HepG2 (cell line): ENCODE measurements around the gene PLPP7. TPM values are rescaled to one million over a fixed set of nuclear protein-coding genes. Genes with fewer than 3 reads are reported as not detected.
A peak's percentile ranks its signal among the peaks of the same experiment; 100 is the strongest.

ENCODE experiments used
- ATAC-seq: fragments of 200-7000 bp; cut with Tn5 transposase; 3 replicates; pipeline ENCODE4 v1.9.1; 2020; ENCODE audit warnings: mild to moderate bottlenecking, moderate library complexity
- BruUV-seq: library from RNA; stranded (reverse); fragments of 400-500 nt; replicated peaks from 2 replicates; lab custom pipeline; 2021; lab: Mats Ljungman, UMichigan
- CTCF ChIA-PET: fragments of 300-600 bp; formaldehyde crosslinking; extraction: SDS; loops from one replicate; lab custom pipeline; 2021; ENCODE audit warnings: low total read pairs, inconsistent platforms, low intra/inter-chr PET ratio; lab: Yijun Ruan, JAX
- POLR2A ChIA-PET: fragments of 350-600 bp; sonication (Branson Sonifier 250); formaldehyde crosslinking; loops from one replicate; lab custom pipeline; 2020; ENCODE audit warnings: antibody characterized with exemption, inconsistent platforms; lab: Yijun Ruan, JAX
- DNase-seq: peaks from one replicate; pipeline ENCODE4 v3.0.0-alpha.2; 2015; ENCODE audit warnings: low spot score
- FAIRE-seq: peaks from 3 replicates; lab custom pipeline; 2011; peaks lifted over from hg19 to GRCh38; lab: Jason Lieb, UNC
- H2AFZ ChIP-seq: one replicate; pipeline ENCODE4 v1.6.1; 2011; ENCODE audit warnings: low read length, inconsistent platforms
- H3K27ac ChIP-seq: fragments of 300-600 bp; 3 replicates; pipeline ENCODE4 v1.8.0; 2011; ENCODE audit warnings: mixed run types, mild to moderate bottlenecking, mixed read lengths, low read length, inconsistent platforms; ENCODE audit not compliant: insufficient read depth; ENCODE audit errors: extremely low read length
- H3K27me3 ChIP-seq, 2 experiments: fragments of 200-600 bp in 1 of 2; 2 replicates in 1 of 2; 3 replicates in 1 of 2; pipeline versions ENCODE4 v1.6.0 to v1.8.0; 2011; ENCODE audit warnings: low read length in 2 of 2, mild to moderate bottlenecking in 2 of 2, moderate library complexity in 2 of 2, inconsistent platforms in 1 of 2; ENCODE audit not compliant: insufficient read depth in 2 of 2, control insufficient read depth in 1 of 2
- H3K36me3 ChIP-seq, 2 experiments: fragments of 200-600 bp in 1 of 2; replicated peaks in 1 of 2; 2 replicates in 1 of 2; 3 replicates in 1 of 2; pipeline versions ENCODE4 v1.5.1 to v1.8.0; 2011; ENCODE audit warnings: low read length in 2 of 2, inconsistent platforms in 1 of 2; ENCODE audit not compliant: insufficient read depth in 2 of 2, control insufficient read depth in 1 of 2
- H3K4me1 ChIP-seq: 2 replicates; pipeline ENCODE4 v1.5.1; 2012; ENCODE audit warnings: low read length, inconsistent platforms; ENCODE audit not compliant: insufficient read depth
- H3K4me2 ChIP-seq: 2 replicates; pipeline ENCODE4 v1.6.0; 2011; ENCODE audit warnings: low read depth, low read length, inconsistent platforms
- H3K4me3 ChIP-seq, 3 experiments: fragments of 200-600 bp in 1 of 3; sonication (generic), shearing (Covaris generic) in 1 of 3; replicated peaks in 1 of 3; 2 replicates each; pipeline ENCODE4 v1.5.1; 2011 to 2016; ENCODE audit warnings: low read length in 3 of 3, inconsistent platforms in 2 of 3, low read depth in 2 of 3, mild to moderate bottlenecking in 2 of 3, control low read depth in 1 of 3, mixed read lengths in 1 of 3; ENCODE audit not compliant: insufficient read depth in 1 of 3
- H3K79me2 ChIP-seq: one replicate; pipeline ENCODE4 v1.6.1; 2011; ENCODE audit warnings: low read length, inconsistent platforms; ENCODE audit not compliant: insufficient read depth
- H3K9ac ChIP-seq: 2 replicates; pipeline ENCODE4 v1.6.0; 2011; ENCODE audit warnings: mild to moderate bottlenecking, low read depth, low read length, inconsistent platforms; ENCODE audit not compliant: insufficient read depth
- H3K9me3 ChIP-seq: 2 replicates; pipeline ENCODE4 v1.5.1; 2012; ENCODE audit warnings: mild to moderate bottlenecking, low read length
- H4K20me1 ChIP-seq: 2 replicates; pipeline ENCODE4 v1.6.0; 2011; ENCODE audit warnings: inconsistent platforms, mild to moderate bottlenecking, low read length, moderate library complexity; ENCODE audit not compliant: insufficient read depth
- AFF4 ChIP-seq: sonication (generic); formaldehyde crosslinking; IDR thresholded peaks from 2 replicates; pipeline ENCODE4 v1.4.0; 2020; ENCODE audit warnings: missing genetic modification reagents
- GMEB1 ChIP-seq: sonication (generic); formaldehyde crosslinking; IDR thresholded peaks from 2 replicates; pipeline ENCODE4 v1.5.1; 2020; ENCODE audit warnings: missing genetic modification reagents, mild to moderate bottlenecking, borderline replicate concordance
- GRHL1 ChIP-seq: sonication (generic); formaldehyde crosslinking; conservative IDR thresholded peaks from 2 replicates; pipeline ENCODE4 v1.8.0; 2022; ENCODE audit warnings: missing genetic modification reagents
- NFKBIZ ChIP-seq: IDR thresholded peaks from 2 replicates; pipeline ENCODE4 v1.6.1; 2018; ENCODE audit warnings: missing genetic modification reagents, missing compliant biosample characterization
- THRA ChIP-seq: sonication (generic); formaldehyde crosslinking; IDR thresholded peaks from 2 replicates; pipeline ENCODE4 v1.4.0; 2020; ENCODE audit warnings: missing genetic modification reagents, borderline replicate concordance
- ZBTB7A ChIP-seq: sonication (generic); formaldehyde crosslinking; IDR thresholded peaks from 2 replicates; pipeline ENCODE4 v1.8.0; 2022; ENCODE audit warnings: mild to moderate bottlenecking, missing genetic modification reagents
- ZNF652 ChIP-seq: IDR thresholded peaks from 2 replicates; pipeline ENCODE4 v1.6.1; 2016; ENCODE audit warnings: low read depth, borderline replicate concordance
- ZNF782 ChIP-seq: sonication (generic); formaldehyde crosslinking; IDR thresholded peaks from 2 replicates; pipeline ENCODE4 v1.4.0; 2020; ENCODE audit warnings: missing genetic modification reagents, mild to moderate bottlenecking, borderline replicate concordance
- WGBS: methylation state at CpG from one replicate; pipeline ENCODE4 v1.1.6; 2017; ENCODE audit warnings: low lambda C conversion rate; 5-methylcytosine and 5-hydroxymethylcytosine counted together
- in situ Hi-C: cut with HindIII; loops from 2 replicates; pipeline ENCODE4 v1.10.0; 2017; ENCODE audit warnings: low pct_unique_long_range_greater_than_20kb; ENCODE audit not compliant: extremely low pct_ligation_motif_present
- intact Hi-C: fragments of 100-400 bp; cut with micrococcal nuclease; formaldehyde crosslinking; loops from one replicate; pipeline ENCODE4 v1.10.0; 2022; ENCODE audit not compliant: unreplicated experiment
- polyA plus RNA-seq, 8 experiments: library from polyadenylated mRNA; depleted of rRNA in 3 of 8; stranded (reverse) in 7 of 8; unstranded in 1 of 8; fragments of >200 nt; fragmentation: Illumina TruSeq in 4 of 8; extraction: Trizol in 4 of 8; gene quantifications; 2 replicates each; pipeline versions ENCODE4 v1.2.1 to v1.2.3, GENCODE V29; 2011 to 2016; ENCODE audit warnings: low read depth in 4 of 8, missing spikeins in 1 of 8, mixed read lengths in 1 of 8; ENCODE audit not compliant: insufficient read depth in 1 of 8
- total RNA-seq, 5 experiments: library from RNA; depleted of rRNA; stranded (reverse); fragments of >200 nt; fragmentation: Illumina TruSeq; extraction: Trizol; gene quantifications; 2 replicates each; pipeline ENCODE4 v1.2.3, GENCODE V29; 2016; ENCODE audit warnings: low read depth in 1 of 5

PLPP7 gene
- total and polyA plus RNA-seq, 2 of the 13 experiments (the other 11 are each of a cell fraction or from before 2014, with no cell fraction given) = 0.33 to 1.2 TPM

- ChIA-PET POLR2A (no interaction called here), CTCF (no interaction called here)
- no peak for TF ChIP-seq ZNF782 (CRISPR knock-in tag)
- TF ChIP-seq AFF4 (CRISPR knock-in tag) = no peak
- TF ChIP-seq THRA (CRISPR knock-in tag) = no peak
- no peak for TF ChIP-seq NFKBIZ (CRISPR knock-in tag)
- TF ChIP-seq GMEB1 (CRISPR knock-in tag) = no peak
- TF ChIP-seq ZBTB7A (CRISPR knock-in tag) = no peak
- TF ChIP-seq GRHL1 (CRISPR knock-in tag) = no peak
- TF ChIP-seq ZNF652 (CRISPR knock-in tag) = 0 out of 2 replicates have a peak, but pooled peaks have one; percentile 10
- 7% methylated on average over 5 of the region's 10 CpGs for WGBS
- Histone ChIP-seq H3K36me3 (no peaks in the 10 kb centered on the region), H3K4me3 (peak overlapping the region in 2 of 3 experiments; percentile 3 to 68; a peak in 2 of 6 replicates), H3K27ac (no peak overlapping the region), H4K20me1 (peaks cover 3% of the 10 kb centered on the region; the same call in 1 of the 2 replicates), H3K4me1 (peaks cover 40% of the 10 kb centered on the region), H3K9ac (no peak overlapping the region), H3K9me3 (no peaks in the 10 kb centered on the region), H3K27me3 (peaks cover 21 to 82% of the 10 kb centered on the region in 2 experiments), H3K79me2 (no peaks in the 10 kb centered on the region), H2AFZ (no peak overlapping the region), H3K4me2 (peak overlapping the region; percentile 60)
- no TSS peak for BruUV-seq
- no peak for DNase-seq
- intact Hi-C loops (loop anchor here (5.0 to 10.0 kb wide), 2 partner anchors 46 to 101 kb away; no protein-coding TSS in a partner anchor), in situ Hi-C loops (no loop called here)
- ATAC-seq = no peak
- no peak for FAIRE-seq
Observed at GRCh38 chr9:131278702-131279111, 10.8 kb upstream of the PLPP7 start.
